ENCODE measurements around the gene RXFP2. TPM values are rescaled to one million over a fixed set of nuclear protein-coding genes. Genes with fewer than 3 reads are reported as not detected.
A peak's percentile ranks its signal among the peaks of the same experiment; 100 is the strongest.

Gene RXFP2
- polyA plus RNA-seq, 1 donor (not counting 4 experiments of a cell fraction or from before 2014, with no cell fraction given): not detected

- dilution Hi-C loops (cut with MboI; ENCODE audit: extremely low pct_ligation_motif_present, low sequenced_read_pairs): no loop called here
These were observed 46.7 kb downstream of the RXFP2 start for GRCh38 chr13:31786011-31786410.

GRCh38 chr13:31790992-31791391 is 51.7 kb downstream of the RXFP2 start:
- no peak overlapping the region for H2AFZ ChIP-seq (ENCODE audit: control insufficient read depth, low read length)
- no peak overlapping the region for H3K4me2 ChIP-seq (ENCODE audit: control insufficient read depth, extremely low read depth, insufficient read depth, low read depth, low read length)
- H3K9me3 ChIP-seq (ENCODE audit: control insufficient read depth, low read depth, low read length): no peaks in the 10 kb centered on the region

More at GRCh38 chr13:31786011-31786410, 46.7 kb downstream of the RXFP2 start:
- TF ChIP-seq EZH2 (IDR thresholded peaks at IDR 0.05; ENCODE audit: low read length): no peak
- TF ChIP-seq, protein P1, sequence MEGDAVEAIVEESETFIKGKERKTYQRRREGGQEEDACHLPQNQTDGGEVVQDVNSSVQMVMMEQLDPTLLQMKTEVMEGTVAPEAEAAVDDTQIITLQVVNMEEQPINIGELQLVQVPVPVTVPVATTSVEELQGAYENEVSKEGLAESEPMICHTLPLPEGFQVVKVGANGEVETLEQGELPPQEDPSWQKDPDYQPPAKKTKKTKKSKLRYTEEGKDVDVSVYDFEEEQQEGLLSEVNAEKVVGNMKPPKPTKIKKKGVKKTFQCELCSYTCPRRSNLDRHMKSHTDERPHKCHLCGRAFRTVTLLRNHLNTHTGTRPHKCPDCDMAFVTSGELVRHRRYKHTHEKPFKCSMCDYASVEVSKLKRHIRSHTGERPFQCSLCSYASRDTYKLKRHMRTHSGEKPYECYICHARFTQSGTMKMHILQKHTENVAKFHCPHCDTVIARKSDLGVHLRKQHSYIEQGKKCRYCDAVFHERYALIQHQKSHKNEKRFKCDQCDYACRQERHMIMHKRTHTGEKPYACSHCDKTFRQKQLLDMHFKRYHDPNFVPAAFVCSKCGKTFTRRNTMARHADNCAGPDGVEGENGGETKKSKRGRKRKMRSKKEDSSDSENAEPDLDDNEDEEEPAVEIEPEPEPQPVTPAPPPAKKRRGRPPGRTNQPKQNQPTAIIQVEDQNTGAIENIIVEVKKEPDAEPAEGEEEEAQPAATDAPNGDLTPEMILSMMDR (optimal IDR thresholded peaks at IDR 0.05 in 1 of 3, IDR thresholded peaks at IDR 0.05 in 1 of 3, conservative IDR thresholded peaks at IDR 0.05 in 1 of 3; ENCODE audit: extremely low read depth in 1 of 3, insufficient read depth in 2 of 3, low read length in 3 of 3): no peak
- H3K9ac ChIP-seq (ENCODE audit: control insufficient read depth, extremely low read depth, insufficient read depth, low read length): no peak overlapping the region
- H3K4me2 ChIP-seq (ENCODE audit: control insufficient read depth, extremely low read depth, insufficient read depth, low read depth, low read length): no peak overlapping the region
- H3K9me3 ChIP-seq (ENCODE audit: control insufficient read depth, low read depth, low read length): no peaks in the 10 kb centered on the region
- H3K9me1 ChIP-seq (ENCODE audit: control insufficient read depth, extremely low read depth, insufficient read depth, low read length): no peaks in the 10 kb centered on the region
- H3K4me3 ChIP-seq (ENCODE audit: control insufficient read depth in 2 of 3, extremely low read depth in 1 of 3, insufficient read depth in 2 of 3, low read depth in 1 of 3, low read length in 3 of 3): no peak overlapping the region
- no peaks in the 10 kb centered on the region for H4K20me1 ChIP-seq (ENCODE audit: control insufficient read depth, extremely low read depth, insufficient read depth, low read length)
- DNase-seq (ENCODE audit: low read depth, low spot score) (no peak), FAIRE-seq (peak; percentile 5)
- no peak overlapping the region for H3K27ac ChIP-seq (ENCODE audit: control insufficient read depth, insufficient read depth, low read length)
- H3K4me1 ChIP-seq (ENCODE audit: control insufficient read depth, extremely low read depth, insufficient read depth, low read length): no peaks in the 10 kb centered on the region
- H3K79me2 ChIP-seq (ENCODE audit: control insufficient read depth, insufficient read depth, low read length): no peaks in the 10 kb centered on the region
- H3K36me3 ChIP-seq (ENCODE audit: control insufficient read depth in 2 of 2, extremely low read depth in 1 of 2, insufficient read depth in 2 of 2, low read length in 2 of 2): no peaks in the 10 kb centered on the region
- no peaks in the 10 kb centered on the region for H3K27me3 ChIP-seq (ENCODE audit: control insufficient read depth, extremely low read depth, insufficient read depth, low read length)
- no peak overlapping the region for H2AFZ ChIP-seq (ENCODE audit: control insufficient read depth, low read length)

More at GRCh38 chr13:31790992-31791391, 51.7 kb downstream of the RXFP2 start:
- no peak overlapping the region for H3K9ac ChIP-seq (ENCODE audit: control insufficient read depth, extremely low read depth, insufficient read depth, low read length)
- H3K79me2 ChIP-seq (ENCODE audit: control insufficient read depth, insufficient read depth, low read length): no peaks in the 10 kb centered on the region
- no peaks in the 10 kb centered on the region for H3K4me1 ChIP-seq (ENCODE audit: control insufficient read depth, extremely low read depth, insufficient read depth, low read length)
- FAIRE-seq (no peak), DNase-seq (ENCODE audit: low read depth, low spot score) (no peak)
- no peaks in the 10 kb centered on the region for H3K27me3 ChIP-seq (ENCODE audit: control insufficient read depth, extremely low read depth, insufficient read depth, low read length)
- H3K4me3 ChIP-seq (ENCODE audit: control insufficient read depth in 2 of 3, extremely low read depth in 1 of 3, insufficient read depth in 2 of 3, low read depth in 1 of 3, low read length in 3 of 3): no peak overlapping the region
- dilution Hi-C loops (cut with MboI; ENCODE audit: extremely low pct_ligation_motif_present, low sequenced_read_pairs): no loop called here
- H3K36me3 ChIP-seq (ENCODE audit: control insufficient read depth in 2 of 2, extremely low read depth in 1 of 2, insufficient read depth in 2 of 2, low read length in 2 of 2): no peaks in the 10 kb centered on the region
- no peaks in the 10 kb centered on the region for H4K20me1 ChIP-seq (ENCODE audit: control insufficient read depth, extremely low read depth, insufficient read depth, low read length)
- no peaks in the 10 kb centered on the region for H3K9me1 ChIP-seq (ENCODE audit: control insufficient read depth, extremely low read depth, insufficient read depth, low read length)
- TF ChIP-seq EZH2 (IDR thresholded peaks at IDR 0.05; ENCODE audit: low read length): no peak
- TF ChIP-seq, protein P1 (optimal IDR thresholded peaks at IDR 0.05 in 1 of 3, IDR thresholded peaks at IDR 0.05 in 1 of 3, conservative IDR thresholded peaks at IDR 0.05 in 1 of 3; ENCODE audit: extremely low read depth in 1 of 3, insufficient read depth in 2 of 3, low read length in 3 of 3): no peak
- no peak overlapping the region for H3K27ac ChIP-seq (ENCODE audit: control insufficient read depth, insufficient read depth, low read length)

Measured in keratinocyte (primary cell).